Memory B cell (primary cell): Measurements from ENCODE around the gene EFCAB8.

ENCODE experiments used
- ATAC-seq: fragments of 150-1000 bp; cut with Tn5 transposase; 2 replicates; pipeline ENCODE4 v1.10.0; 2021; ENCODE audit warnings: low read depth, mild to moderate bottlenecking, moderate library complexity
- DNase-seq, 2 donors: peaks; one replicate each; pipeline ENCODE4 v3.0.0; 2022; ENCODE audit warnings: low spot score in 2 of 2
- H3K27ac Mint-ChIP-seq: one replicate; pipeline ENCODE4 v1.8.0; 2022; ENCODE audit warnings: mild to moderate bottlenecking, moderate library complexity, mixed read lengths
- H3K27me3 Mint-ChIP-seq: one replicate; pipeline ENCODE4 v1.8.0; 2022; ENCODE audit warnings: mixed read lengths
- H3K36me3 Mint-ChIP-seq: one replicate; pipeline ENCODE4 v1.8.0; 2022; ENCODE audit warnings: mild to moderate bottlenecking, mixed read lengths
- H3K4me1 Mint-ChIP-seq: one replicate; pipeline ENCODE4 v1.8.0; 2022; ENCODE audit warnings: mixed read lengths
- H3K4me3 Mint-ChIP-seq: one replicate; pipeline ENCODE4 v1.8.0; 2022; ENCODE audit warnings: mild to moderate bottlenecking, moderate library complexity, mixed read lengths
- H3K9me3 Mint-ChIP-seq: one replicate; pipeline ENCODE4 v1.8.0; 2022; ENCODE audit warnings: mixed read lengths

The EFCAB8 gene

DNA sequence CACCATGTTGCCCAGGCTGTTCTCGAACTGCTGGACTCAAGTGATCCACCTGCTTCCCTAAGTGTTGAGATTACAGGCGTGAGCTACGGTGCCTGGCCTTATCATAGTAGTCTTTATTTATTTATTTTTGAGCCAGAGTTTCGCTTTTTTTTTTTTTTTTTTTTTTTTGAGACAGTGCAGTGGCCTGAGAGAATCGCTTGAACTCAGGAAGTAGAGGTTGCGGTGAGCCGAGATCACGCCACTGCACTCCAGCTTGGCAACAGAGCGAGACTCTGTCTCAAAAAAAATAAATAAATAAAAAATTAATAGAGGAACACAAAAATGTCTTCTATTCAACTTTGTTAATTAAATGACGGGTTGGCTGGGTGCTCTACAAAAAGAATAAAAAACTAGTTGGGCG, 26.1 kb upstream of the EFCAB8 start:
- Mint-ChIP-seq H3K9me3 (no peaks in the 10 kb centered on the region), H3K27ac (peak overlapping the region; percentile 68), H3K4me1 (peaks cover 15% of the 10 kb centered on the region), H3K27me3 (no peaks in the 10 kb centered on the region), H3K4me3 (no peak overlapping the region), H3K36me3 (peaks cover 24% of the 10 kb centered on the region)
- DNase-seq, result no peak
- ATAC-seq, result no peak

- no peak for DNase-seq
- no peaks in the 10 kb centered on the region for H3K9me3 Mint-ChIP-seq
- H3K4me1 Mint-ChIP-seq, result peaks cover 16% of the 10 kb centered on the region
- peaks cover 24% of the 10 kb centered on the region for H3K36me3 Mint-ChIP-seq
- H3K4me3 Mint-ChIP-seq, result no peak overlapping the region
- H3K27me3 Mint-ChIP-seq, result no peaks in the 10 kb centered on the region
- no peak for ATAC-seq
- no peak overlapping the region for H3K27ac Mint-ChIP-seq
Observed at GRCh38 chr20:32834972-32835371, 23.8 kb upstream of the EFCAB8 start.

DNA sequence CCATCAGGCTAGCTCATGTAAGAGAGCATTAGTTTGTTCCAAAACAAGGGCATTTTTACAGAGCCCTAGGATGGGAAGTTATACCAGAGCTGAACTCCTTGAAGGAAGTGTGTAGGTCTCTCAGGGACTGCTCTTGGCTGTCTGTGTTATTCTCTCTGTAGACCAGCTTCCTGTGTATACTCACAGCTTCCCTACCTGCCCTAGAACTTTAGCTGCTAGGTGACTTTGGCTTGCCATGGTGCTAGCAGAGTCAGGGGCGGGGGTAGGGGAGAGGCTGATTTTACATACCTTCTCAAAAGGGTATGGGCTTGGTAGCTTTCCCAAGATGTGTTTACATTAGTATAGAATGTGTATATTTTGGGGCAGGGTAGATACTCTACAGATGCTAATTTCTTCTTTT, 21.6 kb upstream of the EFCAB8 start:
- H3K4me3 Mint-ChIP-seq, result no peak overlapping the region
- H3K27me3 Mint-ChIP-seq, result no peaks in the 10 kb centered on the region
- peaks cover 15% of the 10 kb centered on the region for H3K4me1 Mint-ChIP-seq
- ATAC-seq (no peak), DNase-seq (no peak)
- H3K27ac Mint-ChIP-seq, result no peak overlapping the region
- H3K36me3 Mint-ChIP-seq, result peaks cover 25% of the 10 kb centered on the region
- no peaks in the 10 kb centered on the region for H3K9me3 Mint-ChIP-seq

DNA sequence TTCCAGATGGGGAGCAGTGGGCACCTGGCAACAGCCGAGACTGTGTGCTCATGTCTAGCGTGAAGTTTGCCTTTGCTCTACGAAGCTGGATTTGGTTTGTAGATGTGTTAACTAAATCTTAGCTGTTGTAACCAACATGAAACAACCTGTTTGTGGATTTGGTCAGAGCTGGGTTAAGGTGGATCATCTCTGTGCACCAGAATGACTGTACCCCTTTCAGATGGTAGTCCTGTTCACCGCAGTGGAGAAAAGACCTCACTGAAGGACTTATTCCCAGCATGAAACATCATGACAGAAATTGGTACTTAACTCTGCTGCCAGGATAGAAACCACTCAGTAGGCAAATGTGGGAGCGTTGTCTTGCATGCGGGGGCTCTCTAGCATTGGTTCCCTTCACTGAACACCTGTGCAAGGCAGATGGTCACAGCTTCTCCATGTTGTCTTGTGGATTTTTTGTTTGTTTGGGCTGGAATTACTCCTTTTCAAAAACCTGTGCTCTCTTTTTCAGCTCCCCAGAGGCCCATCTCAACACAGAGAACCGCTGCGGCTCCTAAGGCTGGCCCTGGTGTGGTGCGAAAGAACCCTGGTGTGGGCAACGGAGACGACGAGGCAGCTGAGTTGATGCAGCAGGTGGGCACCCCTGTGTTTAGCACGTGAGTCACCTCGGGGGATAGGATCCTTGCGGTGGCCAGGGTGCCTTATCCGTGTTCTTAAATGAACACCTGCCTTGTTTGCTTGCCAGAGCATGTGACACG, 19.3 kb upstream of the EFCAB8 start:
- peaks cover 32% of the 10 kb centered on the region for H3K36me3 Mint-ChIP-seq
- H3K4me3 Mint-ChIP-seq, result no peak overlapping the region
- no peaks in the 10 kb centered on the region for H3K27me3 Mint-ChIP-seq
- no peak for DNase-seq
- H3K9me3 Mint-ChIP-seq, result no peaks in the 10 kb centered on the region
- peak overlapping the region; percentile 38 for H3K27ac Mint-ChIP-seq
- no peak for ATAC-seq
- H3K4me1 Mint-ChIP-seq, result peaks cover 18% of the 10 kb centered on the region

GRCh38 chr20:32839982-32840285, 18.8 kb upstream of the EFCAB8 start:
- Mint-ChIP-seq H3K4me1 (peaks cover 22% of the 10 kb centered on the region), H3K27me3 (no peaks in the 10 kb centered on the region), H3K9me3 (no peaks in the 10 kb centered on the region), H3K4me3 (no peak overlapping the region), H3K36me3 (peaks cover 36% of the 10 kb centered on the region), H3K27ac (peak overlapping the region; percentile 38)
- no peak for ATAC-seq
- DNase-seq, result no peak

GRCh38 chr20:32841174-32841573, 17.5 kb upstream of the EFCAB8 start:
- Mint-ChIP-seq H3K27me3 (no peaks in the 10 kb centered on the region), H3K36me3 (peaks cover 37% of the 10 kb centered on the region), H3K9me3 (no peaks in the 10 kb centered on the region), H3K4me3 (no peak overlapping the region), H3K27ac (peak overlapping the region; percentile 63), H3K4me1 (peaks cover 22% of the 10 kb centered on the region)
- ATAC-seq (no peak), DNase-seq (no peak)

GRCh38 chr20:32841632-32842031, 17.1 kb upstream of the EFCAB8 start:
- H3K4me1 Mint-ChIP-seq, result peaks cover 22% of the 10 kb centered on the region
- no peak for ATAC-seq
- no peak for DNase-seq
- H3K4me3 Mint-ChIP-seq, result no peak overlapping the region
- H3K36me3 Mint-ChIP-seq, result peaks cover 37% of the 10 kb centered on the region
- no peaks in the 10 kb centered on the region for H3K9me3 Mint-ChIP-seq
- H3K27ac Mint-ChIP-seq, result peak overlapping the region; percentile 63
- H3K27me3 Mint-ChIP-seq, result no peaks in the 10 kb centered on the region

GRCh38 chr20:32842688-32843524, 15.8 kb upstream of the EFCAB8 start:
- Mint-ChIP-seq H3K4me1 (peaks cover 22% of the 10 kb centered on the region), H3K27me3 (no peaks in the 10 kb centered on the region), H3K9me3 (no peaks in the 10 kb centered on the region), H3K4me3 (no peak overlapping the region), H3K27ac (no peak overlapping the region), H3K36me3 (peaks cover 47% of the 10 kb centered on the region)
- ATAC-seq, result no peak
- DNase-seq, result no peak

GRCh38 chr20:32845786-32846185, 12.9 kb upstream of the EFCAB8 start:
- Mint-ChIP-seq H3K27ac (no peak overlapping the region), H3K4me1 (peaks cover 10% of the 10 kb centered on the region), H3K36me3 (peaks cover 53% of the 10 kb centered on the region), H3K27me3 (no peaks in the 10 kb centered on the region), H3K4me3 (no peak overlapping the region), H3K9me3 (no peaks in the 10 kb centered on the region)
- DNase-seq, result no peak
- no peak for ATAC-seq

DNA sequence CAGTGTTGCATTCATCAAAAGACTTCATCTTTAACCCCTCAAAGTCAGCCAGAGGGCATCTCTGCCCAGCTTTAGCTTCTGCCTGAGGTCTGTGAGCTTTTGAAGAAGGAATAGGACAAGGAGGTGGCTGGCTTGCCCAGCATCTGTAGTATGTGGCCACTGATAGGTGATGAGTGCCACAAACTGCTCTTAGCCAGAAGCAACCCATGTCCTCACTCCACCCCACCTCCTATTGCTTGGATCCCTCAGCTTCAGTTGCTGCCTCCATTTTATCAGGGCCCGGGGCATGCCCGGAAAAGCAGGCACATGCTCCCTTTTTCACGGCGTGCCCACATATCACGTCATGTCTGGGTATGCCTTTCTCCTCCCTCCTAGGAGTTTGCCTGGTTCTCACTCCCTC, 11.9 kb upstream of the EFCAB8 start:
- DNase-seq (no peak), ATAC-seq (no peak)
- Mint-ChIP-seq H3K36me3 (peaks cover 48% of the 10 kb centered on the region), H3K4me3 (no peak overlapping the region), H3K27ac (no peak overlapping the region), H3K4me1 (peaks cover 8% of the 10 kb centered on the region), H3K9me3 (no peaks in the 10 kb centered on the region), H3K27me3 (no peaks in the 10 kb centered on the region)

DNA sequence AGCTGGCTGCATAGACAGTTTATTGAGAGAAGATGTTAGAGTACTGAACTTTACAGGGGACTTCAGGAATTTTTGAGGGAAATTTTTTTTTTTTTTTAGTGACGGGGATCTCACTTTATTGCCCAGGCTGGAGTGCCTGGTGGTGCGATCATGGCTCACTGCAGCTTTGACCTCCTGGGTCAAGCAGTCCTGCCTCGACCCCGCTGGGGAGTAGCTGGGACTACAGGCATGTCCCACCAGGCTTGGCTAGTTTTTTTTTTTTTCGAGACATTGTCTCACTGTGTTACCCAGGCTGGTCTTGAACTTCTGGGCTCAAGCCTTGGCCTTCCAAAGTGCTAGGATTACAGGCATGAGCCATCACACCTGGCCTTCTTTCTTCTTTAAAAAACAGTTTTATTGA, 10.8 kb upstream of the EFCAB8 start:
- no peaks in the 10 kb centered on the region for H3K27me3 Mint-ChIP-seq
- no peaks in the 10 kb centered on the region for H3K9me3 Mint-ChIP-seq
- H3K4me3 Mint-ChIP-seq, result no peak overlapping the region
- DNase-seq (no peak), ATAC-seq (no peak)
- H3K27ac Mint-ChIP-seq, result no peak overlapping the region
- H3K4me1 Mint-ChIP-seq, result peaks cover 4% of the 10 kb centered on the region
- peaks cover 40% of the 10 kb centered on the region for H3K36me3 Mint-ChIP-seq

GRCh38 chr20:32848846-32849245, 9.9 kb upstream of the EFCAB8 start:
- Mint-ChIP-seq H3K9me3 (no peaks in the 10 kb centered on the region), H3K27me3 (no peaks in the 10 kb centered on the region), H3K27ac (no peak overlapping the region), H3K4me1 (peaks cover 4% of the 10 kb centered on the region), H3K4me3 (no peak overlapping the region), H3K36me3 (peaks cover 40% of the 10 kb centered on the region)
- ATAC-seq (no peak), DNase-seq (no peak)

- H3K27ac Mint-ChIP-seq, result peak overlapping the region; percentile 75
- DNase-seq (no peak), ATAC-seq (no peak)
- H3K9me3 Mint-ChIP-seq, result no peaks in the 10 kb centered on the region
- no peaks in the 10 kb centered on the region for H3K27me3 Mint-ChIP-seq
- peaks cover 38% of the 10 kb centered on the region for H3K36me3 Mint-ChIP-seq
- no peak overlapping the region for H3K4me3 Mint-ChIP-seq
- H3K4me1 Mint-ChIP-seq, result peaks cover 4% of the 10 kb centered on the region
Observed at GRCh38 chr20:32849577-32849976, 9.1 kb upstream of the EFCAB8 start.

DNA sequence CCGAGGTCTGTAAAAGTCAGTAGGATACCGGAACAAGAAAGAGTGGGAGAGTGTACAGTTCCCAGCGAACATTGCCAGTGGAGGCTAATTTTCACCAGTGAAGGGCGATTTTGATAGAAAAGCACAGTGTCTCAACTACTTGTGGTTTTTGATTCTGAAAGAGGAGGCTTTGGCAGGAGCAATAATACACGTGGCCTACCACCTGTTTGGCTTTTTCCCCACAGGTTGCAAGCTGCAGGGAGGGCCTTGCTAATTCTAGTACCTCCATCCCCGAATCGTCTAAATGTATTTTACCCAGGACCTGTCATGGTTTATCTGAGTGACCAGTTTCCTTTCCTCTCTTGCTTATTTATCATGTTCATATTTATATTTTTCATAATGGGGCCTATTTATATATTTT, 3.3 kb upstream of the EFCAB8 start:
- no peaks in the 10 kb centered on the region for H3K27me3 Mint-ChIP-seq
- no peak for DNase-seq
- H3K4me1 Mint-ChIP-seq, result no peaks in the 10 kb centered on the region
- no peak overlapping the region for H3K4me3 Mint-ChIP-seq
- H3K27ac Mint-ChIP-seq, result peak overlapping the region; percentile 64
- no peak for ATAC-seq
- H3K36me3 Mint-ChIP-seq, result peaks cover 19% of the 10 kb centered on the region
- H3K9me3 Mint-ChIP-seq, result no peaks in the 10 kb centered on the region

GRCh38 chr20:32858189-32858588, 534 bp upstream of the EFCAB8 start:
- Mint-ChIP-seq H3K4me1 (no peaks in the 10 kb centered on the region), H3K9me3 (no peaks in the 10 kb centered on the region), H3K36me3 (peaks cover 17% of the 10 kb centered on the region), H3K27ac (no peak overlapping the region), H3K27me3 (no peaks in the 10 kb centered on the region), H3K4me3 (no peak overlapping the region)
- no peak for DNase-seq
- ATAC-seq, result no peak
